ENCODE data around the gene CAMK2A. TPM values are rescaled to one million over a fixed set of nuclear protein-coding genes. Genes with fewer than 3 reads are reported as not detected.
"Not testable (repeated sequence)": the region's sequence is repeated elsewhere in the genome, so short reads cannot be mapped to it uniquely, and the experiment has no call there.

CAMK2A gene
- total RNA-seq, 1 experiment from 2014 or later: 2.1 TPM

DNA sequence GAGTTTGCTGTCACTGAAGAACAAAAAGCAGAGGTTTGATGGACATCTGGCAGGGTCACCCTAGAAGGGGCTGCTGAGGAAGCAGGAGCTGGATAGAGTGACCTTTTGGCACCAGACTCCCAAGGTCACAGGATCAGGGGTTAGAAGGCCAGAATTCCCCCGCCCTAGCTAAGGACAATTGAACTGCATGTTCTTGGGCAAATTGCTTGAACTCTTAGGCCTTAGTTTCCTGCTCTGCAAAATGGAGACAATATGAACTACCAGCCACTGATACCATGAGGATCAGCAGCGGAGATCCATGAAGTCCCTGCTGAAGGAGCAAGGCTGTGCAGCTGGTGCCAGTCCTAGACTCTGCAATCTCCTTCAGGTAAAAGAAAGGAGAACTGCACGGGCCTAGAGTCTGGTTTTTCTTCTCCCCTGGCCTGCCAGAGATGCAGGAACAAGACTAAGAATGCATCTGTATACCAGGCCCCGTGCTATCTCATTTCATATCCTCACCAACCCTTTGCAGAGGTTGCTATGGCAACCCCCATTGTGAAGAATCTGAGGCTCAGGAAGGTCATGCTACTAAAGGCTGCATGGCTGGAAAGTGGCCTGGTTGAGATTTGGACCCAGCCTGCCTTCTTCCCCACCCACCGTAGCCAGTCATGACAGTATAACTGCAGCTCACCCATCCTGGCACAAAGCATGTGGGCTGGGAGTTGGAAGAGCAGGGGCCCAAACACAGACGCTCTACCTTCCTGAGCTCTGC is 33.7 kb downstream of the CAMK2A start:
- DNase-seq (ENCODE audit: low read depth): no peak

DNA sequence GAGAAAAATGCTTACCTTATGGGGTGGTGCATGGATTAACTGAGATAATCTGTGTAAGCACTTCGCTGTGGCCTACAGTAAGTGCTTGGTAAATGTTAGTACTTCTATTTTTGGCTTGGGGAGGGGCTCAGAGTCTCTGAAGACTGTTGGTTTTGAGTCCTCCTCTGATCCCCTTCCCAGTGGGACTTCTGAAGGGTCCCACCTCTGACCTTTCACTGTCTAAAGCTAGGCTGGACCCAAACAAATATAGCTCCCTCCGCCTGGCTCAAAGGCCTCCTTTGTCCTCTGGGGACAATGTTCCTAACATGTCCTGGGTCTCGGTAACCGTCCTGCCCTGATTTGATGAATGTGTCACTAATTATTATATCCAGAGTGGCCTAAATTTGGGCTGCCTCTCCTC is 34.8 kb downstream of the CAMK2A start:
- DNase-seq (ENCODE audit: low read depth): no peak

DNA sequence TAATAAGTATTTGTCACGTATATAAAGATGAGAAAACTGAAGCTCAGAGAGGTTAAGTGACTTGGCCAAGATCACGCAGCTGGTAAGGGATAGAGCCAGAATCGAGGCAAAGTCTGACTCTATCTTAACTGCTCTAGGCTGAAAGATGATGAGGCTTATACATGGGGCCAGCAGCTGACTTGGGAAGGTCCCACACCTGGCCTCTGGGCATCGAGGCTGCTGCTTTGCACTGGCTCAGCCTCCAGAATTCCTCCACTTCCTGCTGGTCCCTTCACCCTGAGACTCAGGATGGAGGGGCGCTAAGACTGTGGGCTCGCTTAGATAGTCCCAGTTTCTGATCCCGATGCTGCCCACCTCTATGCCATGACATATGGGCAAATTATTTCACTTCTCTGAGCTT is 35.2 kb downstream of the CAMK2A start:
- DNase-seq (ENCODE audit: low read depth): no peak

DNA sequence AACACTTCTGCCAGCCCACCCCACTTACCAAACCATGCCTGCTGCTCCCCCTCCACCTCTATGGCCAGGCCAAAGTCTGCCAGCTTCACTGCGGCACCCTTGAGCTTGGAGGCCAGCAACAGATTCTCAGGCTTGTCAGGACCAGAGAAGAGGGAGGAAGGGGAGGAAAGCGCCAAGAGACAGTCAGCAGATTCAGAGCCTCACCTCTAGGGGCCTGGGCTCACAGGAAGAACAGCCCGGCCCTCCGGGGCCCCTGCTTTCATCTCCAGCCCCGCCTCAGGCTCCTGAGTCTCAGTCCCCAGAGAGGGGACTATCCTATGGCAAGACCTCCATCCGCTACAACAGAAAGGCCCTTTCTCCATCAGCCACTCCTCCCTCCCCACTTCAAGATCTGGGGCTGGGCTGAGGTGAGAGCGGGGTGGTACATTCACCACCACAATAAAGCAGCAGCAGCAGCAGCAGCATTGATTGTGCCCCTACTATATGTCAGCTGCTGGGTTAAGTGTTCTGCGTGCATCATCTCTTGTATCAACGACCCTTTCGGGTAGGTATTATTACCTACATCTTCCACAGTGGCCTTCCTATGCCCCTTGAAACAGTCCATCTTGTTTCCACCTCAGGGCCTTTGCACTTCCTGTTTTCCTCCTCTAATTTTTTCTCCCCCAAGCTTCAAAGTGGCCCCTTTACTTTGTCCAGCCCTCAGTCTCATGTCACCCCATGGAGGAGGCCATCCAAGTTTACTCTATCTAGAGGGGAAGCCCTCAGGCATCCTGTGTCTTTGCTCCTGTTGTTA is 36.0 kb downstream of the CAMK2A start:
- DNase-seq (ENCODE audit: low read depth): no peak

DNA sequence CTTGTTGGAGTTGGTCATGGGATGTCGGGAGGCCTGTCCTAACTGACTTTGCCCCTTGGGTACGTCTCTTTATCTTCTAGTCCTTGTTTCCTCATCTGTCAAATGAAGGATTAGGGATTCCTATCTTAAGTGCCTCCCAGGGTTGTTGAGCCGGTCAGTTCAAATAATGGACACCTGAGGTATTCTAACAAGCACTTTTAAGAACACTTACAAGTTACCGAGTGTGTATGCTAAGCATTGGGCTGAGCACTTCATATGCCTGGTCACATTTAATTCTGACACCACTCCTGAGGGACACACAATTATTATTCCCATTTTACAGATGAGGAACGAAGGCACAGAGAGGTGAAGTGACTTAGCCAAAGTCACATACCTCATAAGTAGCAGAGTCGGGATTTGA is 37.1 kb downstream of the CAMK2A start:
- no peak for DNase-seq (ENCODE audit: low read depth)

DNA sequence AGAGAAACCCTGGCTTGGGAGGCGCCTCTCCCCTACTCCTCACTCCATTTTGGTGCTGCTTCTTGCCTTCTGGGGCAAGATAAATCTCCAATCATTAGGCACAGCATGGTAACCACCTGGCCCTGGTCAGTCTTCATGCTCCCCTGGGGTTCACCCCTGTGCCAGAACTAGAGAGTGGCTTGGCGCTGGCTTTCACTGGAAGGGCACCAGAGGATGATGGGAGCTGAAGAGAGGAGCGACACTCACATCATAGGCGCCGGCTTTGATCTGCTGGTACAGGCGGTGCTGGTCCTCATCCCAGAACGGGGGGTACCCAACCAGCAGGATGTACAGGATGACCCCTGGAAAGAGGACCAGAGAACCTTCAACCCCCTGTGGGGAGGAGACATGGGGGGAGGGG is 38.1 kb downstream of the CAMK2A start:
- DNase-seq (ENCODE audit: low read depth): no peak

DNA sequence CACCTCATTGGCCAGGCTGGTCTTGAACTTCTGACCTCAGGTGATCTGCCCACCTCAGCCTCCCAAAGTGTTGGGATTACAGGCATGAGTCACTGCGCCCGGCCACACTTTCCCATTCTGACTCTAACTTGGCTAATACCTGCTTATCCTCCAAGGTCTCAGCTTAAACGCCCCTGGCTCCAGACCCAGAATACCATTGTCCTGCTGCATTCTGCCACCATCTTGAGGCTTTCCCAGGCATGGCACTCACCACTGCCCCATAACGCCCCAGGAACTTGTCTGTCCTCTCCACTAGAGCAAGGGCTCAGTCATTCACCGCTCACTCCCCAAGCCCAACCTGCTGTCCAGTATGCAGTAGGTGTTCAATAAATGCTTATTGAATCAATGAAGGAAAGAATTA is 39.8 kb downstream of the CAMK2A start:
- DNase-seq (ENCODE audit: low read depth): no peak

DNA sequence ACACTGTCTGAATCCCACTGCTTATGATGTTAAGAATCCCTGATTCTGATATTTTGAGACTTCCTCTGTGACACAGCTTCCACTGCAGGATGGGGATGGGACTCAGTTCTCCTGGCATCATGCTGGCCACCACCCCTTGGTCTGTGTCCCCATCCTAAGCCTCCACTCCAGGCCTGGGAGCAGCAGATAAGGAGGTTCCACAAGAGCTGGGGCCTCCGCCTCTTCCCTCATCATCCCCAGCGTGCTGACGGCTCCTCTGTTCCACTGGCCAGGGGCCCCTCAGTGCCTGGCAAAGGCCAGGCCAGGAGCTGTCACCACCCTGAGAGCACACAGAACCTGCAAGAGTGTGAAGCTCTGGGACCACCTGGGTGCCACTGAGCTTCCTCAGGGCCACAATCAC is 40.6 kb downstream of the CAMK2A start:
- no peak for DNase-seq (ENCODE audit: low read depth)

DNA sequence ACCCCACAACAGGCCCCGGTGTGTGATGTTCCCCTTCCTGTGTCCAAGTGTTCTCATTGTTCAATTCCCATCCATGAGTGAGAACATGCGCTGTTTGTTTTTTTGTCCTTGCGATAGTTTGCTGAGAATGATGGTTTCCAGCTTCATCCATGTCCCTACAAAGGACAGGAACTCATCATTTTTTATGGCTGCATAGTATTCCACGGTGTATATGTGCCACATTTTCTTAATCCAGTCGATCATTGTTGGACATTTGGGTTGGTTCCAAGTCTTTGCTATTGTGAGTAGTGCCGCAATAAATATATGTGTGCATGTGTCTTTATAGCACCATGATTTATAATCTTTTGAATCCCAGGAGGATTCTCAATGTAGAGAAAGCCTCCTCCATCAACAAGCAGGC is 41.1 kb downstream of the CAMK2A start:
- not testable (repeated sequence) for DNase-seq (ENCODE audit: low read depth)

DNA sequence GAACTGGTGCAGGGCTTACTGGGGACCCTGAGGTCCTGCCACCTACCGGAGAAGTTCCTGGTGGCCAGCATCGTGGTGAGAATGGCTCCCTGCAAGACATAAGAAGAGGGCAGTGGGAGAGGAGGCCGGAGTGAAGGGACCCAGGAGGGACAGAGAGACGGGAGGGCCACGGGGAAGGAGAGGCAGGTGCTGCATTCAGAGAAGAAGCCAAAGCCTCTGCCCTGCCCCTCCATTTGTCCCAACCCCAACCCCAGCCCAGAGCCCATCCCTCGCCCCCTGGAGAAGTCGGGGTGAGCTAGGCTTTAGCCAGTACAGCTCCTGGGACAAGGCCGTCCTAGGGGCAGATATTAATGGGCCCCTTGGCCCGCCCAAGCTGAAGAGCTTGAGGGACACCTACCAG is 41.8 kb downstream of the CAMK2A start:
- no peak for DNase-seq (ENCODE audit: low read depth)

DNA sequence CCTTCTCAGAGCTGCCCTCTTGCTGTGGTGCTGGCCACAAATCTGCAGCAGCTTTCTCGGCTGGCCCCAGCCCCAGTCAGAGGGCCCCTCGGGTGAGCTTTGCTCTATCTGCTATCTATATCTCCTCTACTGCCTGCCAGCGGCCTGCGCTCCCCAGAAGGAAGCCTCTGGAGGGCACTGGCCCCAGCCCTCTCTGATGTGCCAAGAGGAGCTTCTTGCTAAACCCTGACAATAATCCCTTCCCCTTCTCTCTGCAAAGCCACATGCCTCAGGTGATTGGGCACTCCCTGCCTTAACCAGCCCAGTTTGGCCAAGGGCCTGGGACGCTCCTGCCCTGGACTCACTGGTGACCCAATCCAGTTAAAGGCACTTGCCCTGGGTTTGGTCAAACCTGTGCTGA is 42.7 kb downstream of the CAMK2A start:
- no peak for DNase-seq (ENCODE audit: low read depth)

DNA sequence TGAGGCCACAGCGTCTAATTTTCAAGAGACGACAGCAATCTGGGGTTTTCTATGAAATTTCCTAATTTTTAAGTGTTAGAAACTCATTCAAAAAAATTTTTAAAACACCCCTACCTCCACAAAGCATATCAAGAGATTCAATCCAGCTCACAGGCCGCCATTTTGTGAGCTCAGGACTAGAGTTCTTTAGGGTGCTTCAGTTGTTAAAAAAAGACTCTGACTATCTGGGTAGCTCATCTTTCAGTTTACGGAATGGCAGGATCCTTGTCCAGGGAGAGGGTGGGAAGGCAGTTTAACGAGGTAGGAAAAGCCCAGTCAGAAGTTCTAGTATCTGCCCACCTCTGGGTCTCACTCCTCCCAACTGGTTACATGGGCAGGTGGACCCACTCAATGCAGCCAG is 43.1 kb downstream of the CAMK2A start:
- DNase-seq (ENCODE audit: low read depth): no peak

DNA sequence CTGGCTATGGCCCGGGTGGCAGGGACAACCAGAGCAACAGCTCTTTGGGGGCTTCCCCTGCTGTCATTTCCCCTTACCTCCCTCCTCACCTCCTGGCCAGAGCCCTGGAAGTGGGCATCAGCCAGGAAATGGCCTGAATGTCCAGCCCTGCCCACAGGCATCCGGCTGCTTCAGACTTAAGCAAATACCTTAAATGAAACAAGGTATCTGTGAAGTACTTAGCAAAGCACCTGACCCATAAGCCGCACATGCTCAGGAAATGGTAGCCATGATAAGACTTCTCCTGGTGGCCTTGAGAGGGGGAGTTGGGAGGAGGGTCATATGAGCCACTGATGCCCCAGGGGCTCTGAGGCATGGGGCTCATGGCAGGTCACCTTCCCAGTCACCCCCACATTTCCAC is 43.8 kb downstream of the CAMK2A start:
- DNase-seq (ENCODE audit: low read depth): no peak

DNA sequence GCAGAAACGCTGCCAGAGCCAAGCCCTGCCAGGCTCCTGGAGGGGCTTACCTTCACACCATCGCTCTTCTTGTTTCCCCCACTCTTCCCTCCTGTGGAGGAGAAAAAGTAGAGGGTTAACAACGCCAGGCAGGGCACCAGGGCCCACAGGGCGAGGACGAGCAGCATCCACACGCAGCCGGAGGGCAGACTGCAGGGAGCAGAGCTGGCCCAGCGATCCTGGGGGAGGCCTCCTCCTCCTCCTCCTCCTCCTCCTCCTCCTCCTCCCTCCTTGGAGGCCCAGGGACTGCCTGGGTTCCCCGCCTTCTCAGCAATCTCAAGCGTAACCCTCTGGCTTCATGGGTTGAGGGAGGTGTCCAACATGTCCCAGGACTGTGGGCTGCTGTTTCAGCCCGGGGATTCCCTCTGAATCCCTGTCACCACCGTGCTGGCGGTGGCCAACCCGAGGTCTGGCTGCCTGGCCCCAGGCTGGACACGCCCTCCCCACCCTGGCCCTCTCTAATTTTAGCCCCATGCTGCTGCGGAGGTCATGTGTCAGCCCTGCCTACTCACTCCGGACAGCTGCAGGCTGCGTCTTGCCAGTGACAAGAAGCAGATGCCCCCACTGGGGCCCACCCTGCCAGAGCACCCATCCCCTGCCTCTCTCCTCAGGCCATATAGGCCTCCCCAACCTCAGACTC is 44.3 kb downstream of the CAMK2A start:
- peak; percentile 72 for DNase-seq (ENCODE audit: low read depth)

DNA sequence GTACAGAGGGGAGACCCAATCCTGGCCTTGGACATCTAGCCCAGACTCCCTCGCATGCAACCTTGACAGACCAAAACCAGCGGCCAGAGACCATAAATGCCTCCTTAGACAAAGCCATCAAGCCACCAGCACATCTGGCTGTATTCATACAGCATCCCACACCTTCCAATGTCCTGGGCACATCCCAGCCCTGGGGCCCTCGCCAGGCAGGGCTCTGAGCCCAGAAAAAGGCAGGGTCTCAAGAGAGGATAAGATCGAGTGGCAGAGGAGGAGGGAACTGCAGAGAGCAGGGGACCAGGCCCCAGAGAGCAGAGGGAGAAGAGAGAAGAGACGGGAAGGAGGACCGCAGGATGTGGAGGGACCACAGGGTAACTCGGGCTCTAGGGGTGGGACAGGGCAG is 45.4 kb downstream of the CAMK2A start:
- DNase-seq (ENCODE audit: low read depth): no peak

DNA sequence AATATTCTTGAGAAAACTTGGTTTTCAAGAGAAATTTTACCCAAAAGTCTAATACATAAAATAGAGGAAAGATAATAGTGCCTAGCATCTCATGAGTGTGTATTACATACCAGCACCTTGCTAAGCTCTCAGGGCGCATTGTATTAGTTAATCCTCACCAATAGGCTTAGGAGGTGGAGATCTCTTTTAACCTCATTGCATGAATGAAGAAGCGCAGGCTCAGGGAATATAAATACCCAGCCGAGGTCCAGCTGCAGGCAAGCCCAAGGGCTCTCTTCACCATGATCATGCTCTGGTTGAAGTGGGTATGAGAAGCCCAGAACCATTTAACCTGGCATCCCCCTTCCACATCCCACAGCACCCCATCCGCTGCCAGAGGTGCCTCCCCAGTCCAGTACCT is 46.0 kb downstream of the CAMK2A start:
- DNase-seq (ENCODE audit: low read depth): no peak

DNA sequence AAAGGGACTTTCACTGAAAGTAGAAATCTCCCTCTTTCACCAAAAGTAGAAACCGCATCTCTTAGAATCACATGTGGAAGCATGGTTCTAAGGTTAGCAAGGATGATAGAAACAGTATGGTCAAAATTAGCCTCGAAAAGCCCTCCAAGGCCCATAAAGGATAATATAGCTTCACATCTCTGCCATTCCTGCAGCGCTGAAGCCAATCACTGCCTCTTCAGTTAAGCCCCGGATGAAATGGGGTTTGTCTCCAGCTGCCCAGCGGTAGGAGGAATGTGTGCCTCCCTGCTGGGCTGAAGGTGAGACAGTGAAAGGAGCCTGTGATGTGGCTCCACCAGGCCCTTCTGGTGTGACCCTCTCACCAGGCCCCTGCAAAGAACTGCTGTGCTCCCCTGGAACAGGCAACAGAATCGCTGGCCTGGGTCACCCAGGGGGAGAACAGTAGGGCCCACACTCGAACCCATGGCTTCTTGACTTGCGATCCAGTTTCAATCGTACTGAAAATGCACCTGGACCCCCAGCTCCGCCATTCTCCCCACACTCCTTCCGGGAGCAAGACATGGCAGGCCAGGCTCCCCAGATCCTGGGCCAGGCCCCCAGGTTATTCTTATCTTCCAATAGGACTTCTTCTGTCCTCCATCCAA is 47.2 kb downstream of the CAMK2A start:
- no peak for DNase-seq (ENCODE audit: low read depth)

DNA sequence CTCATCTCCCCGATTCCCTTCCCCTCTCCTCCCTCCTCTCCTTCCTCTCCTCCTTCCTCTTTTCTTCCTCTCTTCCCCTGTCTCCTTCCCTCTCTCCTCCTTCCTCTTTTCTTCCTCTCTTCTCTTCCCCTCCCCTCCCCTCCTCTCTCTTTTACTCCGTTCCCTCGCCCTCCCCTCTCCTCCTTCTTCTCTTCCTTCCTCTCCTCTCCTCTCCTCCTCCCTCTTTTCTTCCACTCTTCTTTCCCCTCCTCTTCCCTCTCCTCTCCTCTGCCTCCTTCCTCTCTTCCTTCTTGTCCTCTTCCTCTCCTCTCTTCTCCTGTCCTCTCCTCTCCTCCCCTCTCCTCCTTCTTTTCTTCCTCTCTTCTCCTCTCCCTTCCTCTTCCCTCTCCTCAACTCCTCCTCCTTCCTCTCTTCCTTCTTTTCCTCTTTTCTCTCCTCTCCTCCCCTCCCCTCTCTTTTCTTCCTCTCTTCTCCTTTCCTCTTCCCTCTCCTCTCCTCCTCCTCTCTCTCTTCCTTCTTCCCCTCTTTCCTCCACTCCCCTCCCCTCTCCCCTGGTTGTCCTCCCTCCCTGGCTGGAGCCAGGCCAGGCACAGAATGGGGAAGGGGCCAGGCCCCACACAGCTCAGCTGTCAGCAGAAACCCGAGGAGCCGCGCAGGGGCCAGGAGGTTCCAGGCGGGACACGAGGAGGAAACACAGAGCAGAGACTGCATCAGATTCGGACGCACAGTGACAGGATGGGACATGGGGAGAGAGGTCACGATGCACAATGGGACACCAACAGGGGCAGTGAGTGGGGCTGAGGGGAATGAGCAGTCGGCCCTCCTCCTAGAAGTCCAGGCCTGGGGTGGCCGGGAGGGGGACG is 48.0 kb downstream of the CAMK2A start:
- no peak for DNase-seq (ENCODE audit: low read depth)

DNA sequence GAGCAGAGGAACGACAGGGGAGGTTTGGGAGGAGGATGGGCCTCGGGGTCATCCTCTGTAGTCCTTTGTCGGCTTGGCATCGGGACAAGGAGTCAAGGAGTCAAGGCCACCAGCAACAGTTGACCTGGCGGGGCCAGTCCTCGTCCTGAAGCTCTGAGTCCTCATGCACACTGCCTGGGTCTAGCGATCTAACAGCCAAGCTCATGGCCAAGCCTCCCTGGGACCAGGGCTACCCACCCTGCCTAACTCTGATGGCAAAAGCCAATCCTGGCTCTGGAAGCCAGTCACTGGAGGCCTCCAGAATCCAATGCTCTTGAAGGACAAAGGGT is 49.8 kb downstream of the CAMK2A start:
- DNase-seq (ENCODE audit: low read depth): no peak

DNA sequence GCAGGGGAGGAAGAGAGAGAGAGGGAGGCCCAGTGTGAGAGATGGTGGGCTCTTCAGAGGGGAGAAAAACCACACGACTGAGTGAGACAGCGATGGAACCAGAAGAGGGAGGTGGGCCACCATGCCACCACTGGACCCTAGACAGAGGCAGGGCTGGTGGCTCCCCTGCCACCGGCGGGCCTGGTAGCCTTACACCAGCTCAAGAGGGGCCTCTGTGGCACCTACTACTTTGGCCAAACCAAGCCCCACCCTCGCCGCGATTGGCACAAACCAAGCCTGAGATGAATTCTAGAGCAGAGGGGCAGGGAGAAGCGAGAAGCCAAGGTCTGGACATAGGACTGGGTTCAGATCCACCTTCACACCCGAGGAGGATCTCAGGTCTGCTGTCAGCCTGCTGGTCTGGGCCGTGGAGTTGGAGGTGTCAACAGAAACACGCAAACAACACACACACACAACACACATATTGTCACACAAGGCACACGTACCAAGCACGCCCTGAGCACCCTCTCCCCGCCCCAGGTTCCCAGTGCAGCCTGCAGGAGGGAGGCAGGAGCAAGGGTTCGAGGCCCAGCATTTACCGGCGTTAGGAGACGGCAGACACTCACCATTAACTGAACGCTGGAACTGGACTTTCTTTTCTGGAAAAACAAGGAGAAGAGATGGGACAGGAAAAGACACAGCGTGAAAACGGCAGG is 50.3 kb downstream of the CAMK2A start:
- DNase-seq (ENCODE audit: low read depth): no peak

DNA sequence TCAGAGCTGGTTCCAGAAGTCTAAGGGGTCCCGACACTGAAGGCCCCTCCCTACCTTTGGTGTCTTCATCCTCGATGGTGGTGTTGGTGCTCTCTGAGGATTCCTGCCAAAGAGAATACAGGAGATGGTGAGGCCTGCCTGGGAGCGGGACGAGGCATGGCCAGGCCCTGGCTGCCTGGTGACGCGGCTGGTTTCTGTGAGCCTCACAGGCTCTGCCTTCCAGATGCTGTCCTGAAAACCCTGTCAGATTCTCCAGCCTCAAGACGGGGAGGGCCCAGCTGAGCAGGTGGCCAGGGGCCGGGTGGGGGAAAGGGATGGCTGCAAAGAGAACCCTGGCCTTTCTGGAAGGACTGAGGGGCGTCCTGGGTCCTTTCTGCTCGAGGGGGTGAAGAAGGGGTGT is 50.9 kb downstream of the CAMK2A start:
- no peak for DNase-seq (ENCODE audit: low read depth)
